ENCODE data around the gene NUP85. TPM values are rescaled to one million over a fixed set of nuclear protein-coding genes. Genes with fewer than 3 reads are reported as not detected.

Gene NUP85
- total RNA-seq, 1 experiment from 2014 or later = 40.6 TPM

DNA sequence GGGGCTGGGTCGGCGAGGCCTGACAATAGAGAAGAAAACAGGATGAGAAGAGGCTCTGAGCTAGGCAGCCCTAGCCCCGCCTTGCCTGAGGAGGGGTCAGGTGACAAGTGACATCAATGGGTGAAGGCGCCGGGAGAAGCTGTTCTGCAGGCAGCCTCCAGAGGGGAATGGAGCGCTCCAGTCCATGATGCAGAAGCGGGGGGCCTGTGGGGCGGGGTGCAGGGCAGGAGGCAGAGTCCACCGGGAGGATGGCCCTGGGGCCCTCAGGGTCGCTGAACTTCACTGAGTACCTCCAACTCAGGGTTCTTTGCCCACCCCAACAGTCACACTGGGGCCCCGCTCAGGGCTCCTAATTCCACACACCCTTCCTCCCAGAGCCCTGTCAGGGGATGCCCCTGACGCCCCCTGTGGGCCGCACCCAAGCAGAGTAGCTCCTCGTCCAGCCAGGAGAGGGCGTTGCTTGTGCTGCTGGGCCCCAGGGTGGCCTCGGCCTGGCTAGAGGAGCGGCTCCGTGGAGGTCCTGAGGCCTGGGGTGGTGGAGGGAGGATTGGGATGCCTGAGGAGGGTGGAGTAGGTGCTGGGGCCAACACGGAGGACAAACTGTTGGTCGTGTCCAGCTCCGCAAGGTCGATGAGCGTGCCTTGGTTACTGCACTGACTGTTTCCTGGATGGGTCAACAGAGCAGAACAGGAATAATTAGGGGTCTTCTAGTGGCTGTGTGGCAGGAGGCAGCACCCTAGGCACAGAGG is 35.1 kb downstream of the NUP85 start:
- H3K9me2 ChIP-seq (replicated peaks; ENCODE audit: insufficient read depth, low read length) = no peaks in the 10 kb centered on the region
- no peak overlapping the region for H3K4me3 ChIP-seq (ENCODE audit: low read length)
- peaks cover 8% of the 10 kb centered on the region; the same call in 1 of the 2 replicates for H3K79me2 ChIP-seq (ENCODE audit: low read length)
- peaks cover 5% of the 10 kb centered on the region; the same call in 1 of the 2 replicates for H4K20me1 ChIP-seq (ENCODE audit: insufficient read depth, low read depth, low read length)
- no peak overlapping the region for H2AFZ ChIP-seq (ENCODE audit: low read length)
- H3K27ac ChIP-seq (ENCODE audit: low read length) = no peak overlapping the region
- DNase-seq = peak; percentile 88
- H3K4me2 ChIP-seq (ENCODE audit: low read depth, low read length, poor library complexity, severe bottlenecking) = no peak overlapping the region
- H3K4me1 ChIP-seq (ENCODE audit: low read length) = peaks cover 48% of the 10 kb centered on the region
- no peaks in the 10 kb centered on the region for H3K27me3 ChIP-seq (ENCODE audit: low read length)
- H3K9ac ChIP-seq (ENCODE audit: low read length) = no peak overlapping the region
- peaks cover 50% of the 10 kb centered on the region; the same call in 1 of the 2 replicates for H3K36me3 ChIP-seq (ENCODE audit: insufficient read depth, low read length)
- no peaks in the 10 kb centered on the region for H3K9me3 ChIP-seq (ENCODE audit: low read length)

DNA sequence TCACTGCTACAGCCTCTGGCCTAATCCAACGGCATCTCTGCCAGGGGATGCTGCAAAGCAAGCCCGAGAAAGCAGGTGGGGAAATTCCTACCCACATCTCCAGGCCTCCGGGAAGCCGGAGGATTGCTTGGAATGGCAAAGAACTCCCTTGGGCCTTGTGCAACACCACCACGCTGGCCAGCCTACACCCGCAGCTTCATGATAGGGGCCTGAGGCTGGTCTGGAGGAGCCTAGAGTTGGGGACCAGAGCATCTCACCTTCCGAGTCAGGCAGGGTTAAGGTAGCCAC is 35.6 kb downstream of the NUP85 start:
- peaks cover 5% of the 10 kb centered on the region; the same call in 1 of the 2 replicates for H4K20me1 ChIP-seq (ENCODE audit: insufficient read depth, low read depth, low read length)
- peaks cover 53% of the 10 kb centered on the region for H3K4me1 ChIP-seq (ENCODE audit: low read length)
- no peak overlapping the region for H3K9ac ChIP-seq (ENCODE audit: low read length)
- H3K4me2 ChIP-seq (ENCODE audit: low read depth, low read length, poor library complexity, severe bottlenecking) = no peak overlapping the region
- peaks cover 54% of the 10 kb centered on the region for H3K36me3 ChIP-seq (ENCODE audit: insufficient read depth, low read length)
- peaks cover 13% of the 10 kb centered on the region for H3K79me2 ChIP-seq (ENCODE audit: low read length)
- no peak overlapping the region for H2AFZ ChIP-seq (ENCODE audit: low read length)
- no peak overlapping the region for H3K27ac ChIP-seq (ENCODE audit: low read length)
- no peaks in the 10 kb centered on the region for H3K27me3 ChIP-seq (ENCODE audit: low read length)
- H3K9me2 ChIP-seq (replicated peaks; ENCODE audit: insufficient read depth, low read length) = no peaks in the 10 kb centered on the region
- no peaks in the 10 kb centered on the region for H3K9me3 ChIP-seq (ENCODE audit: low read length)
- no peak for DNase-seq
- no peak overlapping the region for H3K4me3 ChIP-seq (ENCODE audit: low read length)

DNA sequence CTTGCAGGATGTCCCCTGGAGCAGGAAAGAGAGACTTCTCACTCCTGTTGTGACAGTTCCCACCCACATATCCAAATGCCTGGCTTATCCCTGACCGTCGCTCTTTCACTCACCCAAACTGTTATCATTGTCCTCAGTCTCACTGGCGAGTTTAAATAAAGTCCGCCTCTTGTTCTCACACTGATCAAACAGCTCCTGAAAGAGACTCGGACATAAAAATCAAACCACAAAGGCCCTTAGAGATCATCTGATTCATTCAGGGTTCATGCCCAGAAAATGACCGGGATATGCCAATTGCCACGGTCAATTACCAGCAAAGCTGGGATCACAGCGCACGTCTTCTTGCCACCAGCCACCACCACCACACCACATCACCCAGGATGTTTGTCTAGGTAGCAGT is 36.0 kb downstream of the NUP85 start:
- no peaks in the 10 kb centered on the region for H3K9me3 ChIP-seq (ENCODE audit: low read length)
- no peak overlapping the region for H3K9ac ChIP-seq (ENCODE audit: low read length)
- H4K20me1 ChIP-seq (ENCODE audit: insufficient read depth, low read depth, low read length) = peaks cover 5% of the 10 kb centered on the region; the same call in 1 of the 2 replicates
- no peak overlapping the region for H2AFZ ChIP-seq (ENCODE audit: low read length)
- no peak overlapping the region for H3K4me2 ChIP-seq (ENCODE audit: low read depth, low read length, poor library complexity, severe bottlenecking)
- no peak for DNase-seq
- H3K79me2 ChIP-seq (ENCODE audit: low read length) = peaks cover 17% of the 10 kb centered on the region
- peaks cover 57% of the 10 kb centered on the region for H3K4me1 ChIP-seq (ENCODE audit: low read length)
- H3K9me2 ChIP-seq (replicated peaks; ENCODE audit: insufficient read depth, low read length) = no peaks in the 10 kb centered on the region
- no peak overlapping the region for H3K27ac ChIP-seq (ENCODE audit: low read length)
- no peaks in the 10 kb centered on the region for H3K27me3 ChIP-seq (ENCODE audit: low read length)
- no peak overlapping the region for H3K4me3 ChIP-seq (ENCODE audit: low read length)
- peaks cover 51% of the 10 kb centered on the region for H3K36me3 ChIP-seq (ENCODE audit: insufficient read depth, low read length)

DNA sequence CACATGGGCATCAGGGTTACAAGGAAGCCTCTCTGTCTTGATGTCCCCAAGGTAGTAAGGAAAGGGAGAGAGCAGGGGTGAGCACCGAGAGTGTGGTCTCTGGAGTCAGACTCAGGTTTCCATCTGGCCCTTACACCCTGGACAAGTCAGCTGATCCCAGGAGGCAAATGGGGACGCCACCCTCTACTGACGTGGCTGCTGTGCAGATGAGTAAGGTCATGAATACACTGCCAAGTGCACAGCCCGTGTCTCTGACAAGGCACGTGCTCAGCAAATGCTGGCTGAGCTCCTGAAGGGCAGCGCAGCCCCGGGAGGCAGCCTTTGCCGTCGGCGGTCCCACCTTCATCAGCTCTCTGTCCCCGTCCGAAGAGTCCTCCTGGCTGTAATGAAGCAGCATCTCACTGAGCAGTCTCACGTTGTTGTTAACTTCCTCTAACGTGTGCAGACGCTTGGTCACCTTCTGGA is 36.5 kb downstream of the NUP85 start:
- H3K27ac ChIP-seq (ENCODE audit: low read length) = no peak overlapping the region
- H3K4me2 ChIP-seq (ENCODE audit: low read depth, low read length, poor library complexity, severe bottlenecking) = no peak overlapping the region
- no peak overlapping the region for H3K9ac ChIP-seq (ENCODE audit: low read length)
- H3K9me3 ChIP-seq (ENCODE audit: low read length) = no peaks in the 10 kb centered on the region
- H3K4me3 ChIP-seq (ENCODE audit: low read length) = no peak overlapping the region
- peaks cover 2% of the 10 kb centered on the region; the same call in 1 of the 2 replicates for H4K20me1 ChIP-seq (ENCODE audit: insufficient read depth, low read depth, low read length)
- DNase-seq = no peak
- peaks cover 49% of the 10 kb centered on the region for H3K36me3 ChIP-seq (ENCODE audit: insufficient read depth, low read length)
- no peaks in the 10 kb centered on the region for H3K9me2 ChIP-seq (replicated peaks; ENCODE audit: insufficient read depth, low read length)
- H3K4me1 ChIP-seq (ENCODE audit: low read length) = peaks cover 62% of the 10 kb centered on the region
- H3K27me3 ChIP-seq (ENCODE audit: low read length) = no peaks in the 10 kb centered on the region
- H2AFZ ChIP-seq (ENCODE audit: low read length) = no peak overlapping the region
- peaks cover 21% of the 10 kb centered on the region for H3K79me2 ChIP-seq (ENCODE audit: low read length)

DNA sequence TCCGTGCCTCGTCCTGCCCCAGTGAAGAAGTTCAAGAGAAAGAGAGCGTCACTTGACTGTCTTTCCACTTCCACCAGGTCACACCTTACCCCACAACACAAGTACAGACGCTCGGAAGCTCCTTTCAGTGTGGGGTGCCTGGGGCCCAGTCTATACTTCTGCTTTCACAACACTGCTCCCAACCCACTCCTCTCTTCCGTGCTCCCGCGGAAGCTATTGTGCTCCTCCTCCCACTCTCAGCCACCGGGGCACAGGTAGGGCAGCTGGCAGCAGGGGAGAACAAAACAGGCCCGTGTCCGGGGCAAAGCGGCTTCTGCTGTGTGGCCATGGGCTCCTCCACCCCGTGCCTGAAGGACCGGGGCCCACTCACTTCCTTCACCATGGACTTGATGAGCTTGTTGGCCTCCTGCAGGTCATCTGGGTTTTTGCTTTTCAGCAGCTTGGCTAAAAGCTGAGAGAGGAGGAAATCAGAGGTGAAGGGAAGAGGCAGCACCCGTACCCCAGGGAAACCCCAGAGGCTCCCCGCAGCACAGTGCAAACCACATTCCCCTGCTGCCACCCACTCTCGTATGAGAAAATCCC is 37.1 kb downstream of the NUP85 start:
- Histone ChIP-seq H3K79me2 (ENCODE audit: low read length) (peaks cover 19% of the 10 kb centered on the region), H3K36me3 (ENCODE audit: insufficient read depth, low read length) (peaks cover 49% of the 10 kb centered on the region), H3K4me2 (ENCODE audit: low read depth, low read length, poor library complexity, severe bottlenecking) (no peak overlapping the region), H3K27ac (ENCODE audit: low read length) (peak overlapping the region; percentile 86), H3K27me3 (ENCODE audit: low read length) (no peaks in the 10 kb centered on the region), H3K4me3 (ENCODE audit: low read length) (no peak overlapping the region), H4K20me1 (ENCODE audit: insufficient read depth, low read depth, low read length) (no peaks in the 10 kb centered on the region; the same call in 1 of the 2 replicates), H3K9me2 (replicated peaks; ENCODE audit: insufficient read depth, low read length) (no peaks in the 10 kb centered on the region), H3K9me3 (ENCODE audit: low read length) (no peaks in the 10 kb centered on the region), H3K4me1 (ENCODE audit: low read length) (peaks cover 62% of the 10 kb centered on the region), H2AFZ (ENCODE audit: low read length) (no peak overlapping the region), H3K9ac (ENCODE audit: low read length) (no peak overlapping the region; the same call in 1 of the 2 replicates)
- DNase-seq = peak; percentile 55

DNA sequence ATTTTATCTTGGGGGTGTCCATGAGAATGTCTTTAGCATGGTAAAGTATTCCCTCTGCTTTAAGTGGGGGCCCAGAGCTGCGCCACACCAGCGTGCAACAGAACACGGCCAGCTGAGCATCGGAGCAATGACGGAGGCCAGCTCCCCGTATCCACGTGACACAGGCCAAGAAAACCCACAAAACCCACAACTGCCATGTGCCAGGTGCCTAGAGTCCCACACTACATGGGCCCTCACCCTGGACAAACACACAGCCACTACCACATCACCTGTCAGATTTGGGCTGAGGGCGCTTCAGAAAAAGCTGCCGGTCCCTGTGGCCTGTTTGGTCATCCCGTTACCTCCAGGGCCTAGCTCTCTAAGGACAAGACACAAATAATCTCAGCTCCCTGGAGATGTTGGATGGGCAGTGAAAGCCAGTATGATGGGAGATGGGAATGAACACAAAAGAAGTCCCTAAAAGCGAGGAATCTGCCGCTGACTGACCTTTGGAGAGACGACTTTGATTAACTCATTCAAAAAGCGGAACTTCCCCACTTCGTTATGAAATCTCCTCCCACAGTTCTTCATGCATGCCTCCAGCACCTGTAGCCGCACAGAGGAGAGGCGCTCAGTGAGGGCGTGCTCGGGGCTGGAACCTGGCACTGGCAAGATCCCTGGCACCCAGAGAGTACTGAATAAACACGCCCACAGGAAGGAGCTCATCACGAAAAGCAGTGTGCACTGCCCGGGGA is 38.8 kb downstream of the NUP85 start:
- H3K4me2 ChIP-seq (ENCODE audit: low read depth, low read length, poor library complexity, severe bottlenecking) = peak overlapping the region; percentile 63
- peaks cover 39% of the 10 kb centered on the region for H3K36me3 ChIP-seq (ENCODE audit: insufficient read depth, low read length)
- peaks cover 57% of the 10 kb centered on the region for H3K4me1 ChIP-seq (ENCODE audit: low read length)
- H3K27me3 ChIP-seq (ENCODE audit: low read length) = no peaks in the 10 kb centered on the region
- no peaks in the 10 kb centered on the region for H3K9me2 ChIP-seq (replicated peaks; ENCODE audit: insufficient read depth, low read length)
- no peaks in the 10 kb centered on the region for H4K20me1 ChIP-seq (ENCODE audit: insufficient read depth, low read depth, low read length)
- peak overlapping the region; percentile 86 for H3K27ac ChIP-seq (ENCODE audit: low read length)
- peak overlapping the region; percentile 63 for H3K9ac ChIP-seq (ENCODE audit: low read length)
- no peaks in the 10 kb centered on the region for H3K9me3 ChIP-seq (ENCODE audit: low read length)
- H3K79me2 ChIP-seq (ENCODE audit: low read length) = peaks cover 32% of the 10 kb centered on the region
- no peak overlapping the region for H2AFZ ChIP-seq (ENCODE audit: low read length)
- peak overlapping the region; percentile 33; the same call in 1 of the 2 replicates for H3K4me3 ChIP-seq (ENCODE audit: low read length)
- peak; percentile 93 for DNase-seq

DNA sequence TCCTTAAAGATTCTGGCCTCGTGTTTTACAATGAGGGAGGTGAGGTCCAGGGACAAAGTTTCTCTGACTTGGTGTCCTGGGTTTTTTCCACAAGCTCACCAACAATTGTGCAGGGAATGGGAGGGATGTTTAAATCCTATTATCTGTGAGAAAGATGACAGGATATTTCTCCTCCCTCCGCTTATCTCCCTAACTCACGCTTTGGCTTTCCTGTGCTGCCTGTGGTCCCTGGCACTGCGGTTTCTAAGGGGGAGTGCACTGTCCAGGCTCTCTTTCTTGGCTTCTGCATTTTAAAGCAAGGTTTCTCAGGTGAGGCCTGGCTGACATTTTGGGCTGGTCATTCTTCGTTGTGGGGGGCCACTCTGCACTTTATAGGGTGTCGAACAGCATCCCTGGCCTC is 39.5 kb downstream of the NUP85 start:
- Histone ChIP-seq H3K27me3 (ENCODE audit: low read length) (no peaks in the 10 kb centered on the region), H3K9me3 (ENCODE audit: low read length) (no peaks in the 10 kb centered on the region), H3K9me2 (replicated peaks; ENCODE audit: insufficient read depth, low read length) (no peaks in the 10 kb centered on the region), H3K79me2 (ENCODE audit: low read length) (peaks cover 39% of the 10 kb centered on the region), H3K4me3 (ENCODE audit: low read length) (peak overlapping the region; percentile 33; the same call in 1 of the 2 replicates), H3K4me1 (ENCODE audit: low read length) (peaks cover 63% of the 10 kb centered on the region), H3K27ac (ENCODE audit: low read length) (peak overlapping the region; percentile 86), H2AFZ (ENCODE audit: low read length) (no peak overlapping the region), H3K9ac (ENCODE audit: low read length) (peak overlapping the region; percentile 63), H3K36me3 (ENCODE audit: insufficient read depth, low read length) (peaks cover 39% of the 10 kb centered on the region), H4K20me1 (ENCODE audit: insufficient read depth, low read depth, low read length) (no peaks in the 10 kb centered on the region), H3K4me2 (ENCODE audit: low read depth, low read length, poor library complexity, severe bottlenecking) (peak overlapping the region; percentile 63)
- no peak for DNase-seq

DNA sequence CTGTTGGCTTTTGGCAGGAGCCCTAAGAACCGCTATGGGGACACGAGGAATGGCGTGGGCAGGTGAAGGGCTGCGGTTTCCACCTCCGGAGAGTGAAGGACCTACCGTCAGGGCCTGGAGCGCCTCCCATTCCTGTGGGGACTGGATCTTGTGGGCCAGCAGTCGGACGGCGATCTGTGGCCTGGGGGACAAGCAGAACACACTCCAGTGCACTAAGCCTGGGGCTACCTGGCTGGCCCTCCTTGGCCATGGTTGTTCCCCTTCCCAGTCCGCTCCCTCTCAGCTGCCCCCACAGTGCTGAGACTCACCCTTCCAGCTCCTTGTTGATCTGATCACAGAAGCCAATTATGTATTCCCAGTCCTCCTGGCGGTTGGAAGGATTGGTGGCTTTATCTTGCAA is 40.9 kb downstream of the NUP85 start:
- Histone ChIP-seq H3K9me3 (ENCODE audit: low read length) (no peaks in the 10 kb centered on the region), H3K36me3 (ENCODE audit: insufficient read depth, low read length) (peaks cover 32% of the 10 kb centered on the region), H3K27ac (ENCODE audit: low read length) (no peak overlapping the region), H3K27me3 (ENCODE audit: low read length) (no peaks in the 10 kb centered on the region), H3K9ac (ENCODE audit: low read length) (no peak overlapping the region), H2AFZ (ENCODE audit: low read length) (no peak overlapping the region), H3K79me2 (ENCODE audit: low read length) (peaks cover 53% of the 10 kb centered on the region), H3K9me2 (replicated peaks; ENCODE audit: insufficient read depth, low read length) (no peaks in the 10 kb centered on the region), H3K4me2 (ENCODE audit: low read depth, low read length, poor library complexity, severe bottlenecking) (no peak overlapping the region), H3K4me1 (ENCODE audit: low read length) (peaks cover 69% of the 10 kb centered on the region), H4K20me1 (ENCODE audit: insufficient read depth, low read depth, low read length) (no peaks in the 10 kb centered on the region), H3K4me3 (ENCODE audit: low read length) (no peak overlapping the region)
- DNase-seq = no peak
